IPS-18a (cell line): Measurements from ENCODE around the gene R3HDM4.

Experiments used
- H3K27ac ChIP-seq: one replicate; pipeline ENCODE4 v1.5.1; 2013; ENCODE audit warnings: low read length
- H3K27me3 ChIP-seq: one replicate; pipeline ENCODE4 v1.6.1; 2013; ENCODE audit warnings: mild to moderate bottlenecking, low read length; ENCODE audit not compliant: control insufficient read depth, insufficient read depth
- H3K36me3 ChIP-seq: one replicate; pipeline ENCODE4 v1.6.1; 2013; ENCODE audit warnings: low read depth, low read length; ENCODE audit not compliant: control insufficient read depth
- H3K4me1 ChIP-seq: one replicate; pipeline ENCODE4 v1.6.1; 2013; ENCODE audit warnings: low read depth, low read length; ENCODE audit not compliant: control insufficient read depth
- H3K4me3 ChIP-seq: one replicate; pipeline ENCODE4 v1.5.1; 2013; ENCODE audit warnings: low read length
- H3K9ac ChIP-seq: one replicate; pipeline ENCODE4 v1.6.1; 2013; ENCODE audit warnings: mild to moderate bottlenecking, low read length, moderate library complexity
- H3K9me3 ChIP-seq: one replicate; pipeline ENCODE4 v1.6.1; 2013; ENCODE audit warnings: low read depth, low read length; ENCODE audit not compliant: control insufficient read depth

R3HDM4 gene

DNA sequence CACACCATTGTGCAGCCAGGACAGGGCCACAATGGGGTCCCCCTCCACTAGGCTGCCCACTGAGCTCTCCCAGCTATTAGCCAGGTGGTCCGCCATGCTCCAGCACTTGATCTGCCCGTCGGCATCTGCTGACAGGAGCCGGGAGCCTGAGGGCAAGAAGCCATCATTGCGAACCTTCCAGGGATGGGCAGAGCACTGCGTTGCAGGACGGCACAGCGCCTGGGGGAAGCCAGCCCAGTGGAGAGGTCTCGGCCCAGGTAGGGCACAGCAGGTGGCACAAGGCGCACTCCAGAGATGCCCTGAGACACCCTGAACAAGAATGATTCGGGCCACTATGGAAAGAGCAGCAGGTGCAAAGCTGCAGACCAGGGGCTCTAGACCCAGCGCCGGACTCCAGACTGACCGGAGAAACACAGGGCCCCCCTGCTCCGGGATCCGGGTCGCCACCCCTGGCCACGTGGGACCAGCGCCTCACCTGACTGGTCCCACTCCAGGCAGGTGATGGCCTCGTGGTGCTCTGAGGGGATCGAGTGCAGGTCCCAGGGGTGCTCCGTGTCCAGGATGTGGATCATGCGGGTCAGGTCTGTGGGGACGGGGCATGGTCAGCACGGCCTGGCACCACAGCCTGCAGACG, 23.2 kb downstream of the R3HDM4 start:
- Histone ChIP-seq H3K27me3 (no peaks in the 10 kb centered on the region), H3K27ac (no peak overlapping the region), H3K4me1 (no peaks in the 10 kb centered on the region), H3K9ac (no peak overlapping the region), H3K36me3 (peaks cover 22% of the 10 kb centered on the region), H3K4me3 (no peak overlapping the region), H3K9me3 (no peaks in the 10 kb centered on the region)

GRCh38 chr19:888581-889385, 24.2 kb downstream of the R3HDM4 start:
- Histone ChIP-seq H3K36me3 (peaks cover 22% of the 10 kb centered on the region), H3K4me1 (no peaks in the 10 kb centered on the region), H3K4me3 (no peak overlapping the region), H3K27ac (no peak overlapping the region), H3K27me3 (no peaks in the 10 kb centered on the region), H3K9ac (no peak overlapping the region), H3K9me3 (no peaks in the 10 kb centered on the region)

DNA sequence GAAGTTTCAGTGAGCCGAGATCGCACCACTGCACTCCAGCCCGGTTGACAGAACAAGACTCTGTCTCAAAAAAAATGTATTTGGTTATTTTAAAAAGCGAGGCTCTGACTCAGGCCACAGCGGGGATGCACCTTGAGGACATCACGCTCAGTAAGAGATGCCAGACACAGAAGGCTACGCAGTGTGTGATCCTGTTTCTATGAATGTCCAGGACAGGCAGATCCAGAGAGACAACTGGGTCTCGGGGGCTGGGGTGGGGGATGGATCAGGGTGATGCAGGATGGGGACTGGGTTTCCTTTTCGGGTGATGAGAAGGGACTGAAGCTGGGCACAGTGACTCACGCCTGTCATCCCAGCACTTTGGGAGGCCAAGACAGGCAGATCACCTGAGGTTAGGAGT, 25.4 kb downstream of the R3HDM4 start:
- no peaks in the 10 kb centered on the region for H3K9me3 ChIP-seq
- no peak overlapping the region for H3K27ac ChIP-seq
- peaks cover 22% of the 10 kb centered on the region for H3K36me3 ChIP-seq
- H3K4me3 ChIP-seq, result no peak overlapping the region
- no peaks in the 10 kb centered on the region for H3K4me1 ChIP-seq
- H3K27me3 ChIP-seq, result no peaks in the 10 kb centered on the region
- no peak overlapping the region for H3K9ac ChIP-seq

DNA sequence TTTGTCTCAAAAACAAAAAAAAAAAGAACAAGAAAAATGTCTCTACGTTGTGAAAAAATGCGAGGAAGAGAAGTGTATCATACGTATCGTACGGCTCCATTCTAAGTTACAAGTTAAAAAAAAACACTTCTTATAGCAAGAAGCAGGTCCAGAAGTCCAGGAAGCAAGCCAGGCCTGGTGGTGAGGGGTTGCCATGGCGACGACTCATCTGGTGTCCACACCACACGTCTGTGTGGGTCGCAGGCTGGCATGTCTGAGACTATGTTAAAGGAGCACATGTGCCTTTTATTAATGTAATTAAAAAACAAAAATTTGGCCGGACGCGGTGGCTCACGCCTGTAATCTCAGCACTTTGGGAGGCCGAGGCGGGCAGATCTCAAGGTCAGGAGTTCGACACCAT, 25.9 kb downstream of the R3HDM4 start:
- no peaks in the 10 kb centered on the region for H3K4me1 ChIP-seq
- H3K4me3 ChIP-seq, result no peak overlapping the region
- H3K9ac ChIP-seq, result no peak overlapping the region
- H3K27ac ChIP-seq, result no peak overlapping the region
- no peaks in the 10 kb centered on the region for H3K9me3 ChIP-seq
- peaks cover 23% of the 10 kb centered on the region for H3K36me3 ChIP-seq
- no peaks in the 10 kb centered on the region for H3K27me3 ChIP-seq

GRCh38 chr19:885536-886224, 27.3 kb downstream of the R3HDM4 start:
- no peak overlapping the region for H3K9ac ChIP-seq
- H3K36me3 ChIP-seq, result peaks cover 32% of the 10 kb centered on the region
- no peaks in the 10 kb centered on the region for H3K4me1 ChIP-seq

DNA sequence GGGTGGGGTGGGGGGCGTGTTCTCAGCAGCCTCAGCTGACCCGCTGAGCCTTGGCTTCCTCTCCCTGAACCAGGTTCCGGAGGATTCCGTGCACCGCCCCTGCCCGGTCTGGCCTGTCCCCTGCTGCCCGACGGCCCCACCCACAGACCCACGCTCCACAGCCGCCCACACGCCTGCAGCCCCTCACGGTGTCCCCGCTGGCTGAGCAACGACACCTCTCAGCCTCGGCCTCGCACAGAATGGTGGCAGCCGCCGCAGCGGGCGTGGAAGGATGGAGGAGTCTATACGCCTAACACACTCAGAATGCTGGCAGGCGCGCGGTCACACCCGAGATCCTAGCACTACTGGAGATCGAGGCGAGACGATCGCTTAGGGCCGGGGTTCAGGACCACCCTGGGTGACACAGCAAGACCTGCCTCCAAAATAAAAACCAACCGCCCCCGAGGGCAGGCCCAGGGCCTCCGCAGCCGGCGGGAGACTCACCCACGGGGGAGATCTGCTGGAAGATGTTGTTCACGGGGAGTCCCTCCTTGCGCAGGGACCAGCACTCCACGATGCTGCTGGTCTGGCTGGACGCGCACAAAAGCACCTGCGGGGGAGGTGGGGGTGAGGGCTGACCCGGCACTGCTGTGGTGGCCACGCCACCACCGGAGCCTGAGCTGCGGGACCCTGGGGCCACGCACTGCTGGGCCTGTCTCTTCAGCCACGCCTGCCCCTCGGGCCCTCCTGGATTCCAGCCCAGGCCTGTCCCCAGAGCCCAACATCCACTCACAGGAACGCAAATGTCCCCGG, 28.4 kb downstream of the R3HDM4 start:
- H3K9ac ChIP-seq, result no peak overlapping the region
- no peaks in the 10 kb centered on the region for H3K27me3 ChIP-seq
- H3K4me3 ChIP-seq, result no peak overlapping the region
- H3K36me3 ChIP-seq, result peaks cover 29% of the 10 kb centered on the region
- no peaks in the 10 kb centered on the region for H3K4me1 ChIP-seq
- no peaks in the 10 kb centered on the region for H3K9me3 ChIP-seq
- no peak overlapping the region for H3K27ac ChIP-seq

More at GRCh38 chr19:885536-886224, 27.3 kb downstream of the R3HDM4 start:
- no peaks in the 10 kb centered on the region for H3K27me3 ChIP-seq
- H3K4me3 ChIP-seq, result no peak overlapping the region
- H3K27ac ChIP-seq, result no peak overlapping the region
- no peaks in the 10 kb centered on the region for H3K9me3 ChIP-seq

DNA sequence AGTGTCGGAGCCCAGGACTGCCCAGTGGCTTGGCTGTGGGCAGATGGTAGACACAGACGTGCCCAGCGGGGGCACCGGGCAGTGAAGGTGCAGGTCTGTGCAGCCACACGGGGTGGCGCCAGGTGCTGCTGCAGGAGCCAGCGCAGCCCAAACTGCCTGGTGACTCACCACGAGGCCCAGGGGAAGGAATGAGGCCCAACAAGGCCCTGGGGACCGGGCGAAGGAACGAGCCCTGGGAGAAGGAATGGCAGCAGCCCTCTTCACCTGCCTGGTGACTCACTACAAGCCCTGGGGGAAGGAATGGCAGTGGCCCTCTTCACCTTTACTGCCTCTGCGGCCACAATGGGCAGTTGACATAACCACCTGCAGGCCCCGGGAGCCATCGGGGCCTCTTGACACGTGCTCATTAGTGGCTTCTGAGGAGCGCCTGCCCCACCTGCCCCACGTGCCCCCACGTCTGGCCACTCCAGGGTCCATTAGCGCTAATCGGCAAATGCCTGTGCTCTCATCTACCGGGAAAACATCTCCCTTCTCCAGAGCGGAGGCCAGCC, 29.3 kb downstream of the R3HDM4 start:
- no peak overlapping the region for H3K4me3 ChIP-seq
- no peaks in the 10 kb centered on the region for H3K27me3 ChIP-seq
- peaks cover 24% of the 10 kb centered on the region for H3K36me3 ChIP-seq
- H3K27ac ChIP-seq, result no peak overlapping the region
- H3K4me1 ChIP-seq, result no peaks in the 10 kb centered on the region
- no peaks in the 10 kb centered on the region for H3K9me3 ChIP-seq
- H3K9ac ChIP-seq, result no peak overlapping the region

DNA sequence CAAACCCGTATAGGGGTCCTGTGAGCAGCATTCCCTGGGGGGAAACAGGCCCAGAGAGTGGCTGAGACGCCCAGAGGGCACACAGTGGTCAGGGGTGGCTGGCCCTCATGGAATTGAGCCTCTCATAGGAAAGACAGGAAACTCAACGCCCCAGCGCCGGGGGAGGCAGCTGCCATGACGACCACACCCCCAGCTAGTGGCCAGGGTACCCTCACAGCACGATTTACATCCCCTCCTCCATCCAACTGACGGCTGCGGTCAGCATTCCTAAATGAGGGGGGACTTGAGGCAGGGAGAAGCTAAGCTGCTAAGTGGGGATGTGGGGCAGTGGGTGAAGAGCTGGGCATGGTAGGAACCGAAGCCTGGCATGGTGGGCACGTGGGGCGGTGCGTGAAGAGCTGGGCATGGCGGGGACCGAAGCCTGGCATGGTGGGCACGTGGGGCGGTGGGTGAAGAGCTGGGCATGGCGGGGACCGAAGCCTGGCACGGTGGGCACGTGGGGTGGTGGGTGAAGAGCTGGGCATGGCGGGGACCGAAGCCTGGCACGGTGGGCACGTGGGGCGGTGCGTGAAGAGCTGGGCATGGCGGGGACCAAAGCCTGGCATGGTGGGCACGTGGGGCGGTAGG, 30.0 kb downstream of the R3HDM4 start:
- no peaks in the 10 kb centered on the region for H3K4me1 ChIP-seq
- H3K27me3 ChIP-seq, result no peaks in the 10 kb centered on the region
- H3K9me3 ChIP-seq, result no peaks in the 10 kb centered on the region
- H3K27ac ChIP-seq, result no peak overlapping the region
- H3K4me3 ChIP-seq, result no peak overlapping the region
- no peak overlapping the region for H3K9ac ChIP-seq
- peaks cover 24% of the 10 kb centered on the region for H3K36me3 ChIP-seq

- H3K9ac ChIP-seq, result no peak overlapping the region
- H3K27me3 ChIP-seq, result no peaks in the 10 kb centered on the region
- H3K36me3 ChIP-seq, result peaks cover 23% of the 10 kb centered on the region
- no peaks in the 10 kb centered on the region for H3K9me3 ChIP-seq
- no peaks in the 10 kb centered on the region for H3K4me1 ChIP-seq
- no peak overlapping the region for H3K27ac ChIP-seq
- H3K4me3 ChIP-seq, result no peak overlapping the region
Observed at GRCh38 chr19:881385-882071, 31.5 kb downstream of the R3HDM4 start.

GRCh38 chr19:879711-880438, 33.1 kb downstream of the R3HDM4 start:
- no peaks in the 10 kb centered on the region for H3K4me1 ChIP-seq
- no peak overlapping the region for H3K9ac ChIP-seq
- peaks cover 17% of the 10 kb centered on the region for H3K36me3 ChIP-seq
- no peak overlapping the region for H3K27ac ChIP-seq
- H3K9me3 ChIP-seq, result no peaks in the 10 kb centered on the region
- H3K4me3 ChIP-seq, result no peak overlapping the region
- no peaks in the 10 kb centered on the region for H3K27me3 ChIP-seq
